Measurements from ENCODE around the gene PPP1R3F. TPM values are rescaled to one million over a fixed set of nuclear protein-coding genes. Genes with fewer than 3 reads are reported as not detected.

PPP1R3F gene
- total RNA-seq, 1 experiment from 2014 or later: 7.3 TPM

DNA sequence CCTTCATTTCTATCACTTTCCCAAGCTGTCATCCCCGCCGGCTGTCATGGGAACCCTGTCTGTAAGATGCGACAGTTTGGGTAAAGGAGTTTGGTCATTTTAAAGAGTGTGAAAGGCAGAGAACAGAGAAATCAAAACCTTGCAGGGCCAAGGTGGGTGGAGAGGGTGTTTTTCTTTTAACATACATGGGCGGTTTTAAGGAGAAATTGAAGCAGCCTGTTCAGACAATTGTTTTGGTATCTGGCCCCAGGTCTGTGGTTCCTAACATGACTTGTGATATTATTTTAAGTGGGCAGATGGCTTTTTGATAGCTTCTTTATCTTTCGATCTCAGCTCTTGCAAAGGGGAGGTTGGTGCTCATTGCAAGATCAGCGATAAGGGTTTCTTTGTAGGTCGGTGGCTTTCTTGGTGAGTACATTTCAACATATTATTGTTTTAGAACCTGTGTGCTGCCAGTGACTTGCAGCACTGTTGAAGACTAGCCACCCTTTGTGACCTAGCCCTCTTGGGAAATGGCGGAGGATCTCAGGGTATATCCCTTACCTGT lies 3.7 kb downstream of the PPP1R3F start:
- no peak overlapping the region for H3K4ac ChIP-seq (ENCODE audit: low read depth, low read length)
- no peaks in the 10 kb centered on the region for H3K27me3 ChIP-seq (ENCODE audit: insufficient read depth, low read length)
- Mint-ChIP-seq H3K36me3 (ENCODE audit: insufficient read depth in 1 of 3, low read depth in 3 of 3) (peaks cover 7 to 29% (median 18%) of the 10 kb centered on the region in 3 experiments; a peak in 6 of 7 replicates), H3K9me3 (peaks cover 62 to 74% of the 10 kb centered on the region in 2 experiments), H3K4me1 (peaks cover 17 to 27% of the 10 kb centered on the region in 2 experiments), H3K27me3 (ENCODE audit: low read depth) (peaks cover 2% of the 10 kb centered on the region; the same call in 1 of the 2 replicates), H3K27ac (no peak overlapping the region), H3K4me3 (no peak overlapping the region)
- no CpG with 5 or more reads among the region's 8 CpGs for WGBS (ENCODE audit: extremely low coverage, insufficient read length, low lambda C conversion rate)
- peaks cover 5% of the 10 kb centered on the region for H3K23me2 ChIP-seq (ENCODE audit: insufficient read length, low read depth, low read length, poor library complexity, severe bottlenecking)
- H3K9me3 ChIP-seq (ENCODE audit: control insufficient read depth, low read depth, low read length): peaks cover 46% of the 10 kb centered on the region
- no peaks in the 10 kb centered on the region for H4K20me1 ChIP-seq (ENCODE audit: control insufficient read depth, insufficient read depth, insufficient read length)
- no peak overlapping the region for H3K4me2 ChIP-seq (ENCODE audit: insufficient read depth, insufficient read length, low read length)
- DNase-seq: no peak
- no peak overlapping the region for H2BK5ac ChIP-seq (ENCODE audit: insufficient read length, low read length)
- no peak overlapping the region for H2BK12ac ChIP-seq (ENCODE audit: insufficient read length, low read depth, low read length)
- H3T11ph ChIP-seq (ENCODE audit: low read length): no peak overlapping the region
- H3K23ac ChIP-seq (ENCODE audit: insufficient read length, low read depth, low read length): no peak overlapping the region
- TF ChIP-seq, protein P1, sequence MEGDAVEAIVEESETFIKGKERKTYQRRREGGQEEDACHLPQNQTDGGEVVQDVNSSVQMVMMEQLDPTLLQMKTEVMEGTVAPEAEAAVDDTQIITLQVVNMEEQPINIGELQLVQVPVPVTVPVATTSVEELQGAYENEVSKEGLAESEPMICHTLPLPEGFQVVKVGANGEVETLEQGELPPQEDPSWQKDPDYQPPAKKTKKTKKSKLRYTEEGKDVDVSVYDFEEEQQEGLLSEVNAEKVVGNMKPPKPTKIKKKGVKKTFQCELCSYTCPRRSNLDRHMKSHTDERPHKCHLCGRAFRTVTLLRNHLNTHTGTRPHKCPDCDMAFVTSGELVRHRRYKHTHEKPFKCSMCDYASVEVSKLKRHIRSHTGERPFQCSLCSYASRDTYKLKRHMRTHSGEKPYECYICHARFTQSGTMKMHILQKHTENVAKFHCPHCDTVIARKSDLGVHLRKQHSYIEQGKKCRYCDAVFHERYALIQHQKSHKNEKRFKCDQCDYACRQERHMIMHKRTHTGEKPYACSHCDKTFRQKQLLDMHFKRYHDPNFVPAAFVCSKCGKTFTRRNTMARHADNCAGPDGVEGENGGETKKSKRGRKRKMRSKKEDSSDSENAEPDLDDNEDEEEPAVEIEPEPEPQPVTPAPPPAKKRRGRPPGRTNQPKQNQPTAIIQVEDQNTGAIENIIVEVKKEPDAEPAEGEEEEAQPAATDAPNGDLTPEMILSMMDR (conservative IDR thresholded peaks at IDR 0.05): no peak
- H2BK120ac ChIP-seq (ENCODE audit: low read depth, low read length, poor library complexity, severe bottlenecking): no peak overlapping the region
- H2AFZ ChIP-seq (ENCODE audit: low read length): no peak overlapping the region
- H2BK15ac ChIP-seq (ENCODE audit: low read depth, low read length): no peak overlapping the region
- H4K5ac ChIP-seq (ENCODE audit: insufficient read length, low read depth, low read length): no peak overlapping the region
- H3K18ac ChIP-seq (ENCODE audit: insufficient read length, low read depth, low read length): no peak overlapping the region
- no peaks in the 10 kb centered on the region for H3K4me1 ChIP-seq (ENCODE audit: insufficient read depth, low read length)
- peaks cover 7% of the 10 kb centered on the region; the same call in 1 of the 2 replicates for H3K79me2 ChIP-seq (ENCODE audit: insufficient read depth, low read length)
- H3K9ac ChIP-seq (ENCODE audit: extremely low read depth, insufficient read length, low read length): no peak overlapping the region
- H3K14ac ChIP-seq (ENCODE audit: insufficient read depth, low read length): no peak overlapping the region
- no peaks in the 10 kb centered on the region for H3K79me1 ChIP-seq (ENCODE audit: insufficient read depth, low read depth, low read length, poor library complexity, severe bottlenecking)
- no peak overlapping the region for H3K56ac ChIP-seq (ENCODE audit: insufficient read length, low read depth, low read length)
- no peak overlapping the region for H4K91ac ChIP-seq (ENCODE audit: insufficient read length, low read depth, low read length)
- no peak overlapping the region for H2BK20ac ChIP-seq (ENCODE audit: low read depth, low read length, poor library complexity, severe bottlenecking)
- no peak overlapping the region for H3K27ac ChIP-seq (ENCODE audit: insufficient read length, low read depth, low read length)
- no peak overlapping the region for H2AK5ac ChIP-seq (ENCODE audit: insufficient read length, low read length)
- H4K8ac ChIP-seq (replicated peaks; ENCODE audit: insufficient read length, low read depth, low read length): no peak overlapping the region

Data from H9 (cell line).